GM19463 (cell line): ENCODE results near the gene EFCAB8.
"Not testable (repeated sequence)": the region's sequence is repeated elsewhere in the genome, so short reads cannot be mapped to it uniquely, and the experiment has no call there.

Source experiments
- ATAC-seq: cut with Tn5 transposase; IDR thresholded peaks from one replicate; pipeline ENCODE4 v1.9.1; 2021; ENCODE audit warnings: mild to moderate bottlenecking, moderate library complexity; ENCODE audit not compliant: unreplicated experiment

Gene EFCAB8

DNA sequence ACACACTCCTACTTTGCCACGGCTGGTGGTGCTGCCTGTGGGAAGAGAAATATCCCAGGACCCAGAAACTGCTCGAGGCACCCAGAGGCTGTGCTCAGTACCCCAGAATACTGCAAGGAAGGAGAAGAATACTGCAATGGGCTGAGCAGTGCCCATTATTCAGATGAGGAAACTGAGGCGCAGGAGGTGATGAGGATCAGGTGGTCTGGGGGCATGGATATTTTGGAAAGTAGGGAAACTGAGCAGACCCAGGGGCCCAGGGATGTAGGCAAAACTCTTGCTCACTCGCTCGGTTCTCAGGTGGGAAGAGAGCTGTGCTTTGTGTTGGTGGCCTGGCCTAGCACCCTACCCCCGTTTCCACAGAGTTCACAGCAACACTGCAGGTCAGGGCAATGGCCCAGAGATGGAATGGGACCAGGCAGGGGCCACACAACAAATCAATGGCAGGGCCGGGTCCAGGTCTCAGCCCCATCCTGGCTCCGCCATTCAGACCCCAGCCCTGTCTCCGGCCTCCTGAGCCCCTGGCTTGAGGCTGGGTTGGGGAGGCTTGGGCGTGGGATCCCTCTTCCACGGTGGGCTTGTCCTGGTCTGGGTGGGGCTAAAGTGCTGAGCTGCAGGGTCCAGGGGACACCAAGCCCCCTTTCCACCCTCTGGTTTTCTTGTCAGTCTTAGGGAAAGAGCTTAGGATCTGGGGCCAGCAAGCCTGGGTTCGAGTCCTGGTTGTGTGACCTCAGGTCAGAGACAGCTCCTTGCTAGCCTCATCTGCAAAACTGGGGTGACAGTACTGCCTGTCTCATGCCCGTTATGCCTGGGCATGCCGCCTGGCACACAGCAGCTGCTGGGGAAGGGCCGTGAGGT lies 111.6 kb downstream of the EFCAB8 start:
- no peak for ATAC-seq

DNA sequence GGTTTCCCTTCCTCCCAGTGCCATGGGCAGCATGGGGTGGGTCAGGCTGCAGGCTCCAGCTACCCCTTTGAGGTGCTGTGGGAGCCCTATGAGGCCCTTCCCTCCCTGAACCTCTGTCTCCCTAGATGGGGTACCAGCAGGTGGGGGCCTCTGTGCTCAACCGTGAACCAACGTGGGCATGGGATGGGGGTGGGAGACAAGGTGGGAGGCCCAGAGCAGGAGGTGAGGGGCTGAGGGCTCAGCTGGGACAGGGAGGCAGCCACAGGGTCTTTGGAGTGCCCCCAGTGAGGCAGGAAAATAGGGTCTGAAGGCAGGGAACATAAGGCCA lies 112.2 kb downstream of the EFCAB8 start:
- no peak for ATAC-seq

DNA sequence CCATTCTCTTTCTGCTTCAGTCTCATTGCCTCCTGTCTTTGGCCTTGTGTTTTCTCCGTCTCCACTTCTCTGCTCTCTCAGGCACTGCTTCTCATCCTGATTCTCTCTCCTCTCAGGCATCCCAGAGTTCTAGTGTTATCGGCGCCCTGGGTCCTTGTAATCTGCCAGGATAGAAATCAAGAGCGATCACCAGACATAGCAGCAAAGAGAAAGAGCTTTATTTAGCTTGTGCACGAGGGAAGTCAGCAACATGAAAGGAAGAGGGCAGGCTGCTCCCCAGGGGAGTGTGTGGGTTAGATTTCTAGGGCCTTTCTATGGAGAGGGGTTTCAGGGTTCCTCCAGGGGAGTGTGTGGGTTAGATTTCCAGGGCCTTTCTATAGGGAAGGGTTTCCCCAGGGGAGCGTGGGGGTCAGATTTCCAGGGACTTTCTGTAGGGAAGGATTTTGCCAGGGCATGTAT lies 113.0 kb downstream of the EFCAB8 start:
- peak; percentile 25 for ATAC-seq

DNA sequence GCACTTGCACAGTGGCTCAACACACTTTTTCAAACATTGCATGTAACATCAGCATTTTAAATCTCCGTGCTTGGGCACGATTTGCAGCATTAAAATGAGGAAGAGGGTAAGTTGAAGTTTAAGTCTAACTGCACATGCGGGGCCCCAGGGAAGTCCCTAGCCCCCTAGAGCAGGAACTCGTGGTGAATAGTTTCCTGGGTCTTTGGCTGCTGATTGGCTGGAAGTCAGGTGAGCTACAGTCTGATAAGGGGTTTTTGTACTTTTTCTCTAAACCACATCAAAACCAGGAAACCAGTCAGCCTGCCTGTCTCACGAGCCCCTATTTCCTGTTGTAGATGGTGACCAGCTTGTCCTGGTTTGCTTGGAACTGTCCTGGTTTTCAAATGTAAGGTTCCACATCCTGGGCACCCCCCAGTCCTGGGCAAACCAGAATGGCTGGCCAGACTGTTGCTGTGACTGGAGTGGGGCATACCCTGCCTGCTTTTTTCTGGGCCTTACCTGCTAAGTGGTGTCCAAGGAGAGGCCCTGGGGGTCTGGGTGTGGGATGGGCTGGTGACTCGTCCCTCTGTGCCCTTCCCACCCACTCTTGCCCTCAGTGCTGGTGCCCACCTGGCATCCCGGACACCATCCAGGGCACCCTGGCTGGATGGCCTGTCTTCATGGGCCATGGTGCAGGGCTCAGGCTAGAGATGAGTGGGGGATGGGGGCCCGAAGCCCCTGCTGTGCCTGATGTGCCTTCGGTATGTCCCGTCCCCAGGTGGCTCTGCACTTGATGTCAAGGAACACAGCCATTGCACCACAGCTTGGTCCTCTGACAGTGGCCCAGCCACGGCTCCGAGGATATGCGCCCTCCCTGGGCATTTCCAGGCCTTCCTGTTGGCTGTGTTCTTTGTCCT lies 113.7 kb downstream of the EFCAB8 start:
- peak; percentile 92 for ATAC-seq

DNA sequence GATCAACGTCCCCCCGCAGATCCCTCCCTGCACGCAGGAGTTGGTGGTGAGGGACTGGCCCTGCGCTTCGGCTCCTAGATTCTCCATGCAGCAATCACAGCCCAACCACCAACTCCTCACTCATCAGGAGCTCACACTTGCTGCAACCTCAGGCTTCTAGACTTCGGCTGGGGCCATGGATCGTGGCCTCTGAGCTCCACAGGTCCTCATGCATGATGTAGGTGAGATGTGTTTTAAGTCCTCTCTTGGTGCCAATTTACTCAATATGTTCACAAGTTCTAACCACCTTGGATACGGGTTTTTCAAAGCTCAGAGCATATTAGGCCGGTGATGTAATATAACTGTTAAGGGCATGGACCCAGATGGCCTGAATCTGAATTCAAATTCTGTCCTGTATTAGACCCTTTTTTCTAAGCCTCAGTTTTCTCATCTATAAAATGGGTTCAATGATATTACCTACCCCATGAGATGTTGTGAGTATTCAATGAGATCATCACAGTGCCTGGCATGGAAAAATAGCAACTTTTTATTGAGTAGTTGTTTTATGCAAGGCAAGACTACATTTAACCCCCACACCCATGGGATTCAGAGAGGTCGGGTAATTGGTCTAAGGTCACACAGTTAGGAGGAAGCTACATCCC lies 114.5 kb downstream of the EFCAB8 start:
- no peak for ATAC-seq

DNA sequence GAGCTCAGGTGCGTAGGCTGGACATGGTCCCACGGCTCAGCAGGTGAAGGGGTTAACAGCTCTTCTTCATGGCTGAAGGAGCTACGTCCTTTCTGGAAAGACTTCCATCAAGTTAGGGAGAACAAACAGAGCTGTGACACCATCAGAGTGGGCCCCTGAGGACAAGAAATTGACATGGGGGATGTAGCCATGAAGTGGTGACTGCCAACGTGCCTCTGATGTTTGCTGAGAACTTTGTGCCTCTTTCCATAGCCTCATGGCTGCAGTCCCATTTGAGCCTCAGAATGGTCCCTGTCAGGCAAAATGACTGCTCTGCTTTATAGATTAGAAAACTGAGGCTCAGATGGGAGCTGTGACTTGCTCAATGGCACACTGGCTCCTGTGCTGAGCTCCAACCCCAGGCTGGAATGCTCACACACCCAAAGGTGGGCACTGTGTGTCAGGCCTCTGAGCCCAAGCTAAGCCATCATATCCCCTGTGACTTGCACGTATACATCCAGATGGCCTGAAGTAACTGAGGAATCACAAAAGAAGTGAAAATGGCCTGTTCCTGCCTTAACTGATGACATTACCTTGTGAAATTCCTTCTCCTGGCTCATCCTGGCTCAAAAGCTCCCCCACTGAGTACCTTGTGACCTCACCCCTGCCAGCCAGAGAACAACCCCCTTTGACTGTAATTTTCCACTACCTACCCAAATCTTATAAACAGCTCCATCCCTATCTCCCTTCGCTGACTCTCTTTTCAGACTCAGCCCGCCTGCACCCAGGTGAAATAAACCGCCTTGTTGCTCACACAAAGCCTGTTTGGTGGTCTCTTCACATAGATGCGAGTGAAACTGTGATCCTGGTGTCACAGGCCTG lies 115.7 kb downstream of the EFCAB8 start:
- not testable (repeated sequence) for ATAC-seq

DNA sequence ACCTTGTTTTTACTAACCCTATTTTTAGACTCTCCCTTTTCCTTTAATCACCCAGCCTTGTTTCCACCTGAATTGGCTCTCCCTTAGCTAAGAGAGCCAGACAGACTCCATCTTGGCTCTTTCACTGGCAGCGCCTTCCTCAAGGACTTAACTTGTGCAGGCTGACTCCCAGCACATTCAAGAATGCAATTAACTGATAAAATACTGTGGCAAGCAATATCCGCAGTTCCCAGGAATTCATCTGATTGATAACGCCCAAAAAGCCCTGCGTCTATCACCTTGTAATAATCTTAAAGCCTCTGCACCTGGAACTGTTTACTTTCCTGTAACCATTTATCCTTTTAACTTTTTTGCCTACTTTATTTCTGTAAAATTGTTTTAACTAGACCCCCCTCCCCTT lies 116.4 kb downstream of the EFCAB8 start:
- not testable (repeated sequence) for ATAC-seq

DNA sequence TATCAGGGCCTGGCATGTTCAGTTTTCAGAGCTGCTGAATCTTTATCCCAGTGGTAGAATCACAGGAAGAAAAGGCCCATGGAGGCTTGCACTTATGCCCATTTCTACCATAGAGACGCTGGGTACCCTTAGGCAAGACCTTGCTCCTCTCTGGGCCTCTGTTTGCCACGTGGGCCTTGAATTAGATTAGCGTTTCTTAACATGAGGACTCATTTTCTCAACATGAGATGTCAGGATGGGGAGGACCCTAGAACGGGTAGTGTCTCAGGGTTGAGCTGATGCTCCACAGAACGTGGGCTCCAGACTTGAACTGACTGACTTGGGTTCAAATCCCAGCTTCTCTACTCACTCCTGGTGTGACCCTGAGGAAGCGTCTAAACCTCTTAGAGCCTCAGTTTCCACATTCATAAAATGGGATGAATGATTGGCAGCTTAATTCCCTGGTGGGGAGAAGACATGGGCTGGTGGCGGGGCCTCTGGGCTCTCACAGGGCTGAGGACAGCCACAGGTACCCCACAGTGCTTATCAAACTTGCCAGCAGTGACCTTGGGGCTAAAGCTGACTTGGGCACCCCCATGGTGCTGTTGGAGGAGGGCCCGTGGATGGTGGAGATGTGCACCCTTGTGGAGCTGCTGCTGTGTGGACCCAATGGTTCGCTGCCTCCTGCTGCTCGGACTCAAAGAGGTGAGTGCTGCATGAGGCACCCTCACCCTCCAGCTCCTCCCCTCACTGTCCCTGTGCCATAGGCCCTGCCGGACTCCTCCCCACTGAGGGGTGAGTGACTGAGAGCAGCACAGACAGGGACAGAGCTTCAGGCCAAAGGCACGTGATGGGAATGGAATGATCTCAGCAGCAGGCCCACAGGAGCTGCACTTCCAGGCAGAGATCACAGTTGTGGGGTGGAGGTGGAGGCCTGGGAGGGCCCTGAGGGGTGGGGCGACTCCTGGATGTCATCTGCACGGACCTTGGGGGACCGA lies 117.3 kb downstream of the EFCAB8 start:
- ATAC-seq: no peak

DNA sequence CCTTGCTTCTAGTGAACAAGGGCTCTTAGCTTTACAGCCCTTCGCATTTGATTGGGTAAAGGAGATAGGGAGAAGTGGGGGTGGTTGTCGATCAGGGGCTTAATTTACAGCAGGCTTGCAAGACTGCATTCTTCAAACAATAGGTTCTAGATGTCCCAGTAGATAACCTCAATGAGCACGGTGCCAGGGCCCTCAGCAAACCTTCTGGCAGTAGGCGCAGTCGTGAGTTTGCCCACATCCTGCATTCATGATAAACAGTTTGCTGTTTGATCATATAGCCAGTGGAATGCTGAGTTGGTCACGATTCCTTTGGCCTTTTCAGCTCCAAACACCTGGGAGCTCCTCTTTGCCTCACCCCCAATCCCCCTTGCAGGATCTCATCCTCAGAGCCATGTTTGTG lies 118.0 kb downstream of the EFCAB8 start:
- no peak for ATAC-seq

DNA sequence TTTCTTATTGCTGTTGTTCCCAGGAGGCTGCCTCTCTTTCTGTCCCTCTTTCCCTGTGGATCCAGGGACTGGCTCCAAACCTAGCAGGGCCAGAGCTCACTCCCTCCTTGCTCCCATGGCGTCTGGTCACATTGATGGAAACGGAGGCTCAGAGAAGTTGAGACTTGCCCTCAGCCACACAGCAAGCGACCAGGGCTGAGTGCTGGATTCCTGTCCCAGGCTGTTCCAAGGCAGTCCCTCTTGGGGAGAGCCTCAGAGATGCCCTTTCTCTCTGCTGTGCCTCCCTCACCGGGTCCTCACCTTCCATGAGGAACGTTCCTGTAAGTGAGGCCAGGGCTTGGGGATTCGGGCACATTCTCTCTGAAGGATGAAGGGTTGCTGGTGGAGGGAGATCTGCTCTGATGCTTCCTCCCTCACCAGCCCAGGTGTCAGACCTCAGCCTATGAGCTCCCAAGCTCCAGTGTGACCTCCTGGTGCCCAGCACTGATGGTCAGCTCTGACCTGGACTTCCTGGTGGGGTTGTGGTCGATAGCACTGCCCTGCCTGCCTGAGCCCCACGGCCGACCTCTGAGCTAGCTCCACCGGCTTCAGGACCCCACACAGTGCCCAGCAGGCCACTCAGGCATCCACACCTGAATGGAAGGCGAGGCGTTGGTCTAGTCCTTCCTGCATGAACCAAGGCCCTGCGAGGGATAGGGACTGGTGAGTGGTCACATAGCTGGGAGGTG lies 118.7 kb downstream of the EFCAB8 start:
- ATAC-seq: no peak

DNA sequence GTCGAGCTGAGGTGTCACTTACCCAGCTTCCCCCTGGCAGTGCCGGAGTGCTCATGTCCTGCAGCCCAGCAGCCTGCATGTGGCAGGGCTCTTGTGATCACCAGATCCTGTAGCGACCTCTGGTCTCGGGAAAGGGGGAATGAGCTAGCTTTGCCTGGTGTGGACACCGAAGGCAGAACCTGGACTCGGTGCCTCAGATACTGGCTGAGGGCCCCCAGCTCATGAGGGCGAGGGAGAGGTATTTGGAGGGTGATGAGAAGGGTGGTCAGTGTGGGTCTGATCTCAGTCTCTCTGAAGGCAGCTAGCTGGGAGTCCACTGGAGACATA lies 119.2 kb downstream of the EFCAB8 start:
- no peak for ATAC-seq

DNA sequence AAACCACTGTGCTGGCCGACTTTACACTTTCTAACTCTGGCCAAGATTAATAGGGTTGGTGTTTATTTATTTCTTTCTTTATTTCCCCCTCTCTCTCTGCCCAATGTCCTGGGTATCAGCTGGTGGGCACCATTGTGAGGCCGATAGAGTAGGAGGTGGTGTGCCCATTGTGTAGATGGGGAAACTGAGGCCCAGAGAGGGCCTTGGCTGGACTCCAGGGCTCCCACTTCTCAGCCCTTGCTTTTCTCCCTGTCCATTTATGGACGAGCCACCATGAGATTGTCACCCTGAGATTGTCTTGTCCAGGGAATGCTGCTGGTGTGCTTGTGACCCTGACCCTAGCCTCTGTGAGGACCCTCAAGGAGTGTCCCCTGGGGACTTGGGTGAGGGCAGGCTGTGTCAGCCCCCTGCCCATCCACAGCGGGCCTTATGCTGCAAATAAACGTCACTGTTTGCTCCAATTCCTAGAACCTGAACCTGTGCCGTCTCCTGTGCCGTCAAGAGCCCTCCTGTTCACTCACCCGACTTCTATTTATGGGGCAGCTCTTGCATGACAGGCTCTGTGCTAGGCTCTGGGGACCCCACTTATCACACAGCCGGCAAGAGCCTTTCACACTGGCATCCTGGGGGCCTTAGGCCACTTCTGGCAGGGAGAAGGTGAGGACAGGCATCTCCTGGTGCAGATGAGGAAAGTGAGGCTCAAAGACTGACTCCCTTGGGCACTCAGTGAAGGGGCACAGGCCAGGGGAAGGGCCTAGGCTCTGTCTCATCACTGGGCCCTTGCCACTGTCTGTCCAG lies 120.7 kb downstream of the EFCAB8 start:
- ATAC-seq: no peak

DNA sequence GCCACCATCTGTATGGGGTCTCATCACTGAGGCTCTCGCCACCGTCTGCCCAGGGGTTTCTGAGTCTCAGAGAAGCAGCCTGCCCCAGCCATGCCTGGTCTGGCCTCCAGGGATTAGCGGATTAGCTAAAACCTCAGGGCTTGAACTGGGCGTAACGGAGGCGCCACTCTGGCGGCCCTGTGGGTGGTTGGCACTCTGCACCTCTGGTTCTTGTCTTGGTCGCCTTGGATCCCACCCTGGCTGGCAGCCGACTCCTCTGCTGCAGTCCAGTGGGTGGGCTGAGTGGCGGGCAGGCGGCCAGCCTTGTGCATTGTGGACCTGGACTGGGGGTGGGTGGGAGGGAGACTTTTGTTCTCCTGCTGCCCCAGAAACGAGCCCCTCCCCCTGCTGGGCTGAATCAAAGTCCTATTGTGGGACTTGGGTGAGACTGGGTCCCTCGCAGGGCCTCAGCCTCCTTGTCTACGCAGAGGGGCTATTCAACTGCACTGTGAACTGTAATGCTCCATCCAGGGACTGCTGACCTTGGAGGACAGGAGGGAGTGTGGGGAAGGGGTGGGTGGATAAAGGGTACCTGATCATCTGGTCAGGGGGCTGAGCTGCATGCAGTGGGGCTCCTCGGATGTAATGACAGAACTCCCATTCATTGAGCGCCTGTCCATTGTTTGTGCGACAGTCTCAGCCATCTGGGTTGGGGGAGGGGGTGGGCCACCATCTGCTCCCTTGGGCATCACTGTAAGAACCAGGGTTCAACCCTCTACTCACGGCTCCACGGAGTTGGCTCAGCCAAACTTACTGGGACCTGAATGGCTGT lies 121.6 kb downstream of the EFCAB8 start:
- ATAC-seq: no peak

DNA sequence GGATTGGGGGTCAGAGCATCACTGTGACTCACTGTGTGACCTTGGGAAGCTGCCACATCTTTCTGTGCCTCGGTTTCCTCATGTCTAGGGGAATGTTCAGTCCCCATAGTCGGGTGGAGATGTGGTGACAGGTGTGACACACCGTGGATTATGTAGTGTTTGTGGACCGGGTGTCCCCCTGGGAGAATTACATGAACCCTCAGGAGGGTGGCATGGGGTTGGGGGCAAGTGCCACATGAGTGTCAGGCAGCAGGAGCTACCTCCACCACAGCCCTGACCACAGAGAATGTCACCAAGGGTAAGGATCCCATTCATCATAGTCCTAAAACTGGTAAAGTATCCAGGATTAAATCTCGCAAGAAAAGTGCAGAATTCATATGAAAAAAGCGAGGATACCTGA lies 122.3 kb downstream of the EFCAB8 start:
- ATAC-seq: no peak

DNA sequence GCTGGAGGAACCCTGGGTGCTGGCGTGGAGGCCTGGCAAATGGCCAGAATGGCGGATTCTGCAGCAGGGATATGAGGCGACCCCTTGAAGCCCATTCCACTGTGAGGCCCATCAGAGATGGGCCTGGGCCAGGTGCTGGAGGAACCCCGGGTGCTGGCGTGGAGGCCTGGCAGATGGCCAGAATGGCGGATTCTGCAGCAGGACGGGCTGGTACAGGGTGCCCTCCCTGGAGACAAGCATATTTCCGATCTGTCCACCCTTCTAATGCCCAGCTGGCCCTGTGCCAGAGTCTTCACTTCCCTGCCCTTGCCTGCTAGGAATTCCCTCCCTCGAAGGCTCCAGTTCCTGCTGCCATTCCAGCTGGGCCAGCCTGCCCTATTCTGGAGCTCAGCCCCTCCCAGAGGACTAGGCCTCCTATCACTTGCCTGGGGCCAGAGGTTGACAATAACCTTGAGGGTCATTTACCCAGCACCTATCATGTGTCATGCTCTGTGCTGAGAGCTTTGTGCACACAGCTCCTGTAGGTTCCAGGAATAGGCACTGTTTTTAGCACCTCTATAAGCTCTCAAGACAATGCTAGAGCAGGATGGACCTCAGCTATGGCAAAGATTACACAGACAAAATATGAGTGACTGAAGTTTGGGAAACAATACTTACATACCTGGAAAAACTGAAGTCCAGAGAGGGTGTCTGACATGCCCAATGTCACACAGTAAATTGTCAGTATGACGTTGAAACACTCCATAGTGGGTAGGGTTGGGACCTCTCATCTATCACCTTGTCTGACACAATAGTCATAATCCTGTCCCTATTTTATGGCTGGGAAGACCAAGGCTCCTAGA lies 124.1 kb downstream of the EFCAB8 start:
- no peak for ATAC-seq

DNA sequence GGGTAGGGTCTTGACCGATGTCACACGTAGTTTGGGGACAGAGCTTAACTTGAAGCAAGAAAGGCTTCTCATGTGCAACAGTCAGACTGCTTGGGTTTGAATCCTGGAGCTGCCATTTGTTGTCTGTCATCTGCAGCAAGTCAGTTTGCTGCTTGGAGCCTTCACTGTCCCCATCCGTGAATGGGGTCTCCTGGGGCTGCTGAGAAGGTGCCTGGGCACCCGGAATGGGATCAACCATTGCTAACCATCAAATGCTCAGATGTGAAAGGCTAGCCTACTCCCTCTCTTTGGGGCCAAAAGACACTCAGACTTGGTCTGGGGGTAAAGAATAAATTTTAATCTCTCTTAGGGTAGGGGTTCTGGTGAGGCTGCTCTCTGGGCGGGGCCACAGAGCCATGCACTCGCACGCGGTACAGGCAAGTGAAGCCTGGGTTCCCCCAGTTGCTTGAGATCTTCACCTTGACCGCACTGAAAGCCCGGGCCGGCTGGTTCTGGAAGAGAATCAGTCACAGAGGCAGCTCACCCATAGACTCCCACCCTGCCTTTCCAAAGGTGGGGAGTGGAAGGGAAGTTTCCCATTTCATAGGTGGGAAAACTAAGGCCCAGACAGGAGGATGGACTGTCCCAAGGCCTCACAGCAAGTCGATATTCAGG lies 124.9 kb downstream of the EFCAB8 start:
- ATAC-seq: no peak
